PFSK-1 (cell line): Measurements from ENCODE around the gene ATG2B.

ENCODE experiments used
- FOXP2 ChIP-seq: optimal IDR thresholded peaks from 2 replicates; pipeline ENCODE3; 2011; ENCODE audit warnings: borderline replicate concordance, control low read depth, inconsistent platforms; ENCODE audit not compliant: insufficient read depth; ENCODE audit errors: extremely low read length, extremely low read depth
- POLR2AphosphoS5 ChIP-seq: IDR thresholded peaks from 2 replicates; pipeline ENCODE4 v1.6.1; 2012; ENCODE audit warnings: low read depth, mild to moderate bottlenecking, control low read depth, low read length, moderate library complexity
- REST ChIP-seq, 2 experiments: IDR thresholded peaks; 2 replicates each; pipeline versions ENCODE4 v1.6.1 to v1.8.0; 2011 to 2012; ENCODE audit warnings: low read depth in 2 of 2, low read length in 2 of 2, control low read depth in 1 of 2, inconsistent platforms in 1 of 2, mild to moderate bottlenecking in 1 of 2, moderate library complexity in 1 of 2; ENCODE audit not compliant: insufficient read depth in 1 of 2
- SIN3A ChIP-seq: IDR thresholded peaks from 2 replicates; pipeline ENCODE4 v1.6.1; 2012; ENCODE audit warnings: mild to moderate bottlenecking, low read length, moderate library complexity, borderline replicate concordance; ENCODE audit not compliant: insufficient read depth
- TAF1 ChIP-seq: IDR thresholded peaks from 2 replicates; pipeline ENCODE4 v1.6.1; 2012; ENCODE audit warnings: low read length, control low read depth, borderline replicate concordance; ENCODE audit not compliant: insufficient read depth

The ATG2B gene

GRCh38 chr14:96380735-96381134 is 17.6 kb upstream of the ATG2B start:
- TF ChIP-seq FOXP2: no peak
- TF ChIP-seq SIN3A: no peak
- TF ChIP-seq REST (IDR thresholded peaks at IDR 0.05; ENCODE audit: insufficient read depth in 1 of 2, low read depth in 2 of 2, low read length in 2 of 2): no peak
- TF ChIP-seq TAF1: no peak
- no peak for TF ChIP-seq POLR2AphosphoS5

GRCh38 chr14:96376093-96376492 is 13.0 kb upstream of the ATG2B start:
- no peak for TF ChIP-seq SIN3A
- no peak for TF ChIP-seq REST (IDR thresholded peaks at IDR 0.05; ENCODE audit: insufficient read depth in 1 of 2, low read depth in 2 of 2, low read length in 2 of 2)
- no peak for TF ChIP-seq FOXP2
- no peak for TF ChIP-seq TAF1
- TF ChIP-seq POLR2AphosphoS5: no peak

- TF ChIP-seq REST (IDR thresholded peaks at IDR 0.05; ENCODE audit: insufficient read depth in 1 of 2, low read depth in 2 of 2, low read length in 2 of 2) (no peak), TAF1 (no peak), POLR2AphosphoS5 (no peak), FOXP2 (no peak), SIN3A (no peak)
Measured at GRCh38 chr14:96373538-96373937, 10.4 kb upstream of the ATG2B start.

GRCh38 chr14:96370528-96370927 is 7.4 kb upstream of the ATG2B start:
- TF ChIP-seq TAF1: no peak
- no peak for TF ChIP-seq SIN3A
- TF ChIP-seq REST (IDR thresholded peaks at IDR 0.05; ENCODE audit: insufficient read depth in 1 of 2, low read depth in 2 of 2, low read length in 2 of 2): no peak
- no peak for TF ChIP-seq FOXP2
- no peak for TF ChIP-seq POLR2AphosphoS5

GRCh38 chr14:96368534-96368933 is 5.4 kb upstream of the ATG2B start:
- TF ChIP-seq FOXP2: no peak
- no peak for TF ChIP-seq SIN3A
- TF ChIP-seq TAF1: no peak
- no peak for TF ChIP-seq REST (IDR thresholded peaks at IDR 0.05; ENCODE audit: insufficient read depth in 1 of 2, low read depth in 2 of 2, low read length in 2 of 2)
- no peak for TF ChIP-seq POLR2AphosphoS5
